Psoas muscle (tissue), 8 donors: ENCODE data around the gene KRTCAP2. TPM values are rescaled to one million over a fixed set of nuclear protein-coding genes. Genes with fewer than 3 reads are reported as not detected.
"Not testable (repeated sequence)": the region's sequence is repeated elsewhere in the genome, so short reads cannot be mapped to it uniquely, and the experiment has no call there.

Experiments used
- ATAC-seq, 4 donors: fragments of 200-7000 bp; cut with Tn5 transposase; one replicate each; pipeline ENCODE4 v1.9.1; 2020; ENCODE audit warnings: moderate library complexity in 3 of 4, mild to moderate bottlenecking in 2 of 4
- DNase-seq, 2 donors: peaks; one replicate each; pipeline ENCODE4 v3.0.0-alpha.2; 2020
- H3K27ac ChIP-seq: fragments of 200-600 bp; one replicate; pipeline ENCODE4 v1.8.0; 2022
- H3K27me3 ChIP-seq, 3 donors: fragments of 200-600 bp in 1 of 3; one replicate each; pipeline versions ENCODE4 v1.6.1 to v1.8.0; 2013 to 2022; ENCODE audit warnings: low read length in 2 of 3, mild to moderate bottlenecking in 2 of 3, moderate library complexity in 1 of 3; ENCODE audit not compliant: insufficient read depth in 3 of 3
- H3K36me3 ChIP-seq, 2 donors: fragments of 200-600 bp in 1 of 2; one replicate each; pipeline versions ENCODE4 v1.6.1 to v1.8.0; 2013 to 2022; ENCODE audit warnings: low read depth in 1 of 2, mild to moderate bottlenecking in 1 of 2, moderate library complexity in 1 of 2; ENCODE audit not compliant: insufficient read depth in 1 of 2
- H3K4me1 ChIP-seq: fragments of 200-600 bp; one replicate; pipeline ENCODE4 v1.8.0; 2022
- H3K4me3 ChIP-seq: fragments of 200-600 bp; one replicate; pipeline ENCODE4 v1.8.0; 2022; ENCODE audit warnings: mild to moderate bottlenecking
- H3K9me3 ChIP-seq: fragments of 200-600 bp; one replicate; pipeline ENCODE4 v1.8.0; 2022
- WGBS, 3 donors: extraction: QIAGEN DNeasy Blood & Tissue Kit; methylation state at CpG; one replicate each; pipeline versions ENCODE4 v1.1.6 to v1.1.7; 2013; 5-methylcytosine and 5-hydroxymethylcytosine counted together
- intact Hi-C, 2 donors: fragments of 100-400 bp; cut with DNase I; formaldehyde crosslinking; loops; one replicate each; pipeline versions ENCODE4 v1.11.0 to v1.14.2; 2022
- polyA plus RNA-seq, 3 donors: library from polyadenylated mRNA; stranded (reverse); fragments of 200-250 nt; gene quantifications; one replicate each; pipeline ENCODE4 v1.2.3, GENCODE V29; 2013
- total RNA-seq, 4 donors: library from RNA; stranded (reverse); fragmentation: NEBNext Ultra II Directional in 2 of 4; extraction: Animal tissue kit (Norgen Biotek cat#: 25700) in 2 of 4; gene quantifications; one replicate each; pipeline versions ENCODE4 v1.2.1 to v1.2.4, GENCODE V29; 2021 to 2023
- TF ChIP-seq, protein P1 (sequence below): fragments of 200-600 bp; IDR thresholded peaks from one replicate; pipeline ENCODE4 v1.8.0; 2022; ENCODE audit warnings: antibody characterized with exemption
- donor health status: healthy with polysubstance abuse.
- donor health status: DM: no; HTN: no; CAD: no; lungs with moderate emphysema.
- donor health status: Bipolar disorder and iron deficiency.
- donor health status: healthy.
- donor health status: DM: yes; HTN: yes; CAD: no.
- donor health status: DM: no; HTN: no; CAD: no.
- donor health status: DM: no; HTN: no; CAD: no.
- donor health status: DM: yes; HTN: yes; CAD: no.

The KRTCAP2 gene
- total and polyA plus RNA-seq, 7 donors = 115 to 171 (median 137) TPM

GRCh38 chr1:155170101-155170785, 2.9 kb downstream of the KRTCAP2 start:
- no peak for ATAC-seq
- Histone ChIP-seq H3K36me3 (peaks cover 0 to 27% of the 10 kb centered on the region in 2 donors), H3K27me3 (peaks cover 0 to 19% (median 10%) of the 10 kb centered on the region in 3 donors), H3K4me1 (peaks cover 16% of the 10 kb centered on the region), H3K27ac (no peak overlapping the region), H3K9me3 (no peaks in the 10 kb centered on the region), H3K4me3 (no peak overlapping the region)
- WGBS, 3 donors = 86 to 100% (median 94%) methylated on average over 1 to 2 of the region's 2 CpGs
- intact Hi-C loops = no loop called here
- DNase-seq = no peak
- TF ChIP-seq, protein P1, sequence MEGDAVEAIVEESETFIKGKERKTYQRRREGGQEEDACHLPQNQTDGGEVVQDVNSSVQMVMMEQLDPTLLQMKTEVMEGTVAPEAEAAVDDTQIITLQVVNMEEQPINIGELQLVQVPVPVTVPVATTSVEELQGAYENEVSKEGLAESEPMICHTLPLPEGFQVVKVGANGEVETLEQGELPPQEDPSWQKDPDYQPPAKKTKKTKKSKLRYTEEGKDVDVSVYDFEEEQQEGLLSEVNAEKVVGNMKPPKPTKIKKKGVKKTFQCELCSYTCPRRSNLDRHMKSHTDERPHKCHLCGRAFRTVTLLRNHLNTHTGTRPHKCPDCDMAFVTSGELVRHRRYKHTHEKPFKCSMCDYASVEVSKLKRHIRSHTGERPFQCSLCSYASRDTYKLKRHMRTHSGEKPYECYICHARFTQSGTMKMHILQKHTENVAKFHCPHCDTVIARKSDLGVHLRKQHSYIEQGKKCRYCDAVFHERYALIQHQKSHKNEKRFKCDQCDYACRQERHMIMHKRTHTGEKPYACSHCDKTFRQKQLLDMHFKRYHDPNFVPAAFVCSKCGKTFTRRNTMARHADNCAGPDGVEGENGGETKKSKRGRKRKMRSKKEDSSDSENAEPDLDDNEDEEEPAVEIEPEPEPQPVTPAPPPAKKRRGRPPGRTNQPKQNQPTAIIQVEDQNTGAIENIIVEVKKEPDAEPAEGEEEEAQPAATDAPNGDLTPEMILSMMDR = no peak

- H3K4me3 ChIP-seq = no peak overlapping the region
- TF ChIP-seq, protein P1 = no peak
- no peaks in the 10 kb centered on the region for H3K9me3 ChIP-seq
- peaks cover 16% of the 10 kb centered on the region for H3K4me1 ChIP-seq
- ATAC-seq (no peak), DNase-seq (no peak)
- H3K27me3 ChIP-seq = peaks cover 0 to 13% (median 5%) of the 10 kb centered on the region in 3 donors
- H3K36me3 ChIP-seq = peaks cover 0 to 27% of the 10 kb centered on the region in 2 donors
- 45 to 69% (median 51%) methylated on average over 5 of the region's 5 CpGs for WGBS, 3 donors
- intact Hi-C loops = loop anchor here (2.0 to 5.0 kb wide), 2 partner anchors 42 to 77 kb away; partner anchors contain the start of gene EFNA1 (in 1 of the 2)
- H3K27ac ChIP-seq = no peak overlapping the region
These were observed 3.6 kb downstream of the KRTCAP2 start for GRCh38 chr1:155169541-155169940.

DNA sequence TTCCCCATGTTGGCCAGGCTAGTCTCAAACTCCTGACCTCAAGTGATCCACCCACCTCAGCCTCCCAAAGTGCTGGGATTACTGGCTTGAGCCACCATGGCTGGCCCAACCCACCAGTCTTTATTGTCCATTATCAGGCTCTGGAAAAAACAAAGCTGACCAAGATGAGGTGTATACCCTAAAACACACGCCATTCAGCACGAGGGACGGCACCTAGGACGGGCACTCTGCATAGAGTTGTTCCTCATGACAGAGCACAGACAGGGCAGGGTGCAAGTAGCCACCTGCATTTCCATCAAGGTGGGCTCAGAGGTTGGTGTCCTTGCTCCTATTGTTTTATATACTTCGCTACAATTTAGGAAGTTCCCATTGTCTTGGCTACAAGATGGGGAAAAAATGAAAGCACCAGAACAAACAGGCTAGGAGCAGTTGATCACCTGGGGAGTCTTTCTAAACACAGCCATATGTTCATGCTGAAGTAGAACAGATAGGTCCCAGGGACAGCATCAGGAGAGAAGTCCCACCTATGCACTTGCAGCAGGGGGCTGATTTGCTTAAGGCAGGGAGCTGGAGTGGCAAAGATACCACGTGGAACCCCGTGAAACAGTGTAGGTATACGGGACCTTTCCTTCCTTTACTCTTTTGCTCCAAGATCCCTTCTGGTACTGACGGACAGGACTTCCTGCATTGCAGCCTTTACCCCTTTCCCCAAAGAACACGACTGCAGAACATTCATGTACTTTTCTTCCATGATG, 4.5 kb downstream of the KRTCAP2 start:
- peaks cover 0 to 7% (median 0%) of the 10 kb centered on the region in 3 donors for H3K27me3 ChIP-seq
- no peak for ATAC-seq
- no peak overlapping the region for H3K4me3 ChIP-seq
- H3K36me3 ChIP-seq = peaks cover 0 to 27% of the 10 kb centered on the region in 2 donors
- no peaks in the 10 kb centered on the region for H3K9me3 ChIP-seq
- intact Hi-C loops = loop anchor here (1.0 to 5.0 kb wide), 3 partner anchors 41 to 77 kb away; partner anchors contain the start of gene EFNA1 (in 1 of the 2)
- H3K27ac ChIP-seq = no peak overlapping the region
- TF ChIP-seq, protein P1 = no peak
- 77 to 86% (median 79%) methylated on average over 10 of the region's 10 CpGs for WGBS, 3 donors
- DNase-seq = no peak
- peaks cover 16% of the 10 kb centered on the region for H3K4me1 ChIP-seq

GRCh38 chr1:155168105-155168445, 5.0 kb downstream of the KRTCAP2 start:
- H3K27ac ChIP-seq = not testable (repeated sequence)

More at GRCh38 chr1:155168105-155168445, 5.0 kb downstream of the KRTCAP2 start:
- 43 to 51% (median 48%) methylated on average over 4 of the region's 4 CpGs for WGBS, 3 donors
- Histone ChIP-seq H3K4me1 (peaks cover 16% of the 10 kb centered on the region), H3K36me3 (peaks cover 0 to 27% of the 10 kb centered on the region in 2 donors)
- not testable (repeated sequence) for H3K4me3 ChIP-seq, H3K9me3 ChIP-seq, DNase-seq, H3K27me3 ChIP-seq, ATAC-seq
- intact Hi-C loops = loop anchor here (1.0 to 5.0 kb wide), 3 partner anchors 41 to 77 kb away; partner anchors contain the start of gene EFNA1 (in 1 of the 2)
